NAMALWA (cell line): ENCODE results near the gene PTPN7.
"Not testable (repeated sequence)": the region's sequence is repeated elsewhere in the genome, so short reads cannot be mapped to it uniquely, and the experiment has no call there.

Source experiments
- DNase-seq: peaks from one replicate; pipeline ENCODE4 v3.0.0-alpha.2; 2015; ENCODE audit warnings: low spot score

Gene PTPN7

GRCh38 chr1:202130816-202131522 lies 29.4 kb downstream of the PTPN7 start:
- DNase-seq = no peak

- no peak for DNase-seq
These were observed 30.1 kb downstream of the PTPN7 start for GRCh38 chr1:202130297-202130721.

GRCh38 chr1:202129453-202130296 lies 30.7 kb downstream of the PTPN7 start:
- no peak for DNase-seq

GRCh38 chr1:202127836-202128622 lies 32.4 kb downstream of the PTPN7 start:
- no peak for DNase-seq

GRCh38 chr1:202127061-202127460 lies 33.3 kb downstream of the PTPN7 start:
- DNase-seq = no peak

- no peak for DNase-seq
These were observed 34.0 kb downstream of the PTPN7 start for GRCh38 chr1:202126426-202126825.

GRCh38 chr1:202125611-202126010 lies 34.8 kb downstream of the PTPN7 start:
- DNase-seq = no peak

GRCh38 chr1:202124142-202124541 lies 36.3 kb downstream of the PTPN7 start:
- DNase-seq = no peak

- DNase-seq = no peak
These were observed 37.0 kb downstream of the PTPN7 start for GRCh38 chr1:202123336-202123813.

- DNase-seq = no peak
These were observed 37.6 kb downstream of the PTPN7 start, which contains the start of gene GPR37L1 for GRCh38 chr1:202122639-202123335. GPR37L1 (plus strand) TSS chr1:202122917; CDS start chr1:202122964, 47 bp downstream.

GRCh38 chr1:202121006-202121405 lies 39.4 kb downstream of the PTPN7 start:
- no peak for DNase-seq

- no peak for DNase-seq
These were observed 42.5 kb downstream of the PTPN7 start for GRCh38 chr1:202117898-202118371.

GRCh38 chr1:202116287-202116686 lies 44.1 kb downstream of the PTPN7 start:
- DNase-seq = no peak

- DNase-seq = peak; percentile 34
These were observed 46.6 kb downstream of the PTPN7 start for GRCh38 chr1:202113690-202114300.

- DNase-seq = no peak
These were observed 47.3 kb downstream of the PTPN7 start for GRCh38 chr1:202112859-202113689.

- not testable (repeated sequence) for DNase-seq
These were observed 48.8 kb downstream of the PTPN7 start for GRCh38 chr1:202111589-202111988.

GRCh38 chr1:202110977-202111376 lies 49.4 kb downstream of the PTPN7 start:
- DNase-seq = no peak

GRCh38 chr1:202107801-202108731 lies 52.3 kb downstream of the PTPN7 start:
- DNase-seq = no peak

GRCh38 chr1:202107321-202107761 lies 53.1 kb downstream of the PTPN7 start:
- no peak for DNase-seq
